ENCODE data around the gene PISD. TPM values are rescaled to one million over a fixed set of nuclear protein-coding genes. Genes with fewer than 3 reads are reported as not detected.

Gene PISD
- total RNA-seq, 1 experiment from 2014 or later = 45.9 TPM

DNA sequence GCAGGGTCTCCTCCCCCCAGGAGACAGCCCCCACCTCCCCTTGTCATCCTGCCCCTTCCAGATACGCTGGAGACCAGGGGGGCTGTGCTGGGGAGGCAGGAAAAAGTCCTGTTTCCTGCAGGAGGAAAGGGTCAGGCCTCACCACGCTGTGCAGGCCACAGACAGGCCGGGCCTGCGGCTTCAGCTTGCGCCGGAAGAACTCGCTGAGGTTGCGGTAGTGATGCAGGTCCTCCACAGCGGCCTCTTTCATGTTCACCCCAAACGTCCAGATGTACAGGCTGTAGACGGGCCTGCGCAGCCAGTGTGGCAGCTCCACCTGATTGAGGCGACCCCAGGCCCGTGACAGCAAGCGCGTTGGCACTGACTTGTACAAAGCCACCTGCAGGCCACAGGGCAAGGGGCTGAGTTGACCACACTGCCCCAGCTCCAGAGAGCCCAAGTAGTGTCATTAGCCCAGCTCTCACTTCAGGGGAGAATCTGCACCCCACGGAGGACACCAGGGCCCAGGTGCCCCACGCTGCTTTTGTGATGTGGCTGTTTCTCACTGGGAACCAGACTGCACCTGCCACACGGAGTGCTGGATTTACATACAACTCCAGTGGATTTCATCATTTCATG, 40.4 kb downstream of the PISD start:
- Mint-ChIP-seq H3K4me1 (ENCODE audit: low read depth, unreplicated experiment) (no peaks in the 10 kb centered on the region), H3K9me3 (ENCODE audit: low read depth, unreplicated experiment) (no peaks in the 10 kb centered on the region), H3K4me3 (ENCODE audit: low read depth, unreplicated experiment) (no peak overlapping the region), H3K27me3 (ENCODE audit: unreplicated experiment) (no peaks in the 10 kb centered on the region), H3K27ac (ENCODE audit: unreplicated experiment) (no peak overlapping the region), H3K36me3 (ENCODE audit: insufficient read depth, unreplicated experiment) (peaks cover 66% of the 10 kb centered on the region)
- TF ChIP-seq CTCF (IDR thresholded peaks at IDR 0.05; ENCODE audit: unreplicated experiment) = no peak
- CTCF ChIA-PET = no interaction called here
- BruUV-seq (replicated peaks) = no TSS peak
- no peak for DNase-seq
- intact Hi-C loops (cut with micrococcal nuclease; ENCODE audit: unreplicated experiment) = no loop called here

- intact Hi-C loops (cut with micrococcal nuclease; ENCODE audit: unreplicated experiment) = no loop called here
- Mint-ChIP-seq H3K9me3 (ENCODE audit: low read depth, unreplicated experiment) (no peaks in the 10 kb centered on the region), H3K27ac (ENCODE audit: unreplicated experiment) (no peak overlapping the region), H3K36me3 (ENCODE audit: insufficient read depth, unreplicated experiment) (peaks cover 65% of the 10 kb centered on the region), H3K4me3 (ENCODE audit: low read depth, unreplicated experiment) (no peak overlapping the region), H3K4me1 (ENCODE audit: low read depth, unreplicated experiment) (no peaks in the 10 kb centered on the region), H3K27me3 (ENCODE audit: unreplicated experiment) (no peaks in the 10 kb centered on the region)
- no peak for DNase-seq
- BruUV-seq (replicated peaks) = no TSS peak
- no peak for TF ChIP-seq CTCF (IDR thresholded peaks at IDR 0.05; ENCODE audit: unreplicated experiment)
- CTCF ChIA-PET = no interaction called here
These were observed 41.1 kb downstream of the PISD start for GRCh38 chr22:31620756-31621480.

DNA sequence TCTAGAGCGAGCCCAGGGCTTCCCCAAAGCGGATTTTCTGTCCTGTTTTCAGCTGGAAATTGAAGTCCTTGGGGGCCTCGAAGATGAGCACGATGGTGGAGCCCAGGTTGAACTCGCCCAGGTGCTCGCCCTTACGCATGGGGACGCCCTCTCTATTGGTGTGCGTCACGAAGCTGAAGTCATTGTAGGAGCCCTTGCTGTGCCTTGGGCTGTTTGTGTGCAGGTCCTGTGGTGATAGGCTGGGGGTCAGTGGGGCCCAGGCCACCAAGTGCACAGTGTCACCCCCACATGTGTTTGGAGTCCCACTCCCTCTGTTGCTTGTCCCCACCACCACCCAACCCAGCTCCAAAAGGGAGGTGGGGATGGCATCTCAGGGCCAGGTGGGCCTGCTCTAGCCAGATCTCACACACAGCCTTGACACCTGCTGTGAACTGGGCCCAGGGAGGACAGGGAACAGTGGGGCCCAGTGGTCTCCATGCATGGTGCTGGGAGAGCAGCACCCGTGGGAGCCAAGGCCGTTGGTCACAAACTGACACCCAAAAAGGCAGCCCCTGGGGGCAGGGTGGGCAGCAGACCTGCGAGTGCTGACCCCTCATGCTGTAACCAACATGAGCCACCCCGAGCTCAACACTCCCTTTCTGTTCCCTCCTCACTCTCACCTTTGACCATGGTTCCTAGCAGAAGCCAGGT, 42.3 kb downstream of the PISD start:
- BruUV-seq (replicated peaks) = no TSS peak
- no peak for DNase-seq
- Mint-ChIP-seq H3K4me3 (ENCODE audit: low read depth, unreplicated experiment) (no peak overlapping the region), H3K36me3 (ENCODE audit: insufficient read depth, unreplicated experiment) (peaks cover 68% of the 10 kb centered on the region), H3K9me3 (ENCODE audit: low read depth, unreplicated experiment) (no peaks in the 10 kb centered on the region), H3K27ac (ENCODE audit: unreplicated experiment) (peak overlapping the region; percentile 36), H3K4me1 (ENCODE audit: low read depth, unreplicated experiment) (no peaks in the 10 kb centered on the region), H3K27me3 (ENCODE audit: unreplicated experiment) (no peaks in the 10 kb centered on the region)
- TF ChIP-seq CTCF (IDR thresholded peaks at IDR 0.05; ENCODE audit: unreplicated experiment) = no peak
- intact Hi-C loops (cut with micrococcal nuclease; ENCODE audit: unreplicated experiment) = no loop called here
- CTCF ChIA-PET = no interaction called here

DNA sequence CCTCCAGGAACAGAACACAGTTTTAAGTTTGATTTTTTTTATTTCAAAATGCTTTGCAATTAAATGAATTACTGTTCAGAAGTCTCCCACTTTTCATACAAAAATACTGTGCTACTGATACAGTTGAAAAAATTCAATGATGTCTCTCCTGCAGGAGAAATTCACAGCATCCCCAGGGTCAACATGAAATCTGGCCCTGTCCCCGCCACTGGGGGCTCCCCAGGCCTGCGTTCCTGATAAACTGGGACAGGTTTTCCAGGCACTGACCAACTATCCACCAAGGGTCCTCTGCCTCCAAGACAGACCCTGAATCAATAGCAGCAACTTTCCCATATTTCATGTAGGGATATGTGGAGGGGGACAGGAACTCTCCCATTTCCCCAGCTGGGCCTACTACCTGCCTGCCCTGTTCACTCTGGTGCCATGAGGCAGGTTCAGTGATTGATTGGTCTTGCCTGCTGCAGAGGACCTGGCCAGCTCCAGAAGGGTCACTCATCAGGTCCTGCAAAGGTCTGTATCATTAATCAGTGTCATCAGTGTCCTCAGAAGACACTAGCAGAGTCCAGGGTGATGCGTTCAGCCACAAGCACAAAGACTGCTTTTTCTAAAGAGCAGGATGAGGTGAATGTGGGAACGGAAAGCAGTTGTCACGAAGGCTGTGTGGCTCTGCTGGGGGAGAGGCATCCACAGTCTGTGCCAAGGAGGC, 43.4 kb downstream of the PISD start:
- H3K27me3 Mint-ChIP-seq (ENCODE audit: unreplicated experiment) = no peaks in the 10 kb centered on the region
- H3K36me3 Mint-ChIP-seq (ENCODE audit: insufficient read depth, unreplicated experiment) = peaks cover 72% of the 10 kb centered on the region
- no peak overlapping the region for H3K27ac Mint-ChIP-seq (ENCODE audit: unreplicated experiment)
- no TSS peak for BruUV-seq (replicated peaks)
- no peak for DNase-seq
- H3K4me1 Mint-ChIP-seq (ENCODE audit: low read depth, unreplicated experiment) = no peaks in the 10 kb centered on the region
- TF ChIP-seq CTCF (IDR thresholded peaks at IDR 0.05; ENCODE audit: unreplicated experiment) = no peak
- H3K4me3 Mint-ChIP-seq (ENCODE audit: low read depth, unreplicated experiment) = no peak overlapping the region
- intact Hi-C loops (cut with micrococcal nuclease; ENCODE audit: unreplicated experiment) = no loop called here
- H3K9me3 Mint-ChIP-seq (ENCODE audit: low read depth, unreplicated experiment) = no peaks in the 10 kb centered on the region
- CTCF ChIA-PET = no interaction called here
